Stimulated activated CD8-positive, alpha-beta memory T cell treated with anti-CD3 and anti-CD28 coated beads, Interleukin-7, amount 100 ng/mL, for 1 hour (primary cell): ENCODE data around the gene CD68.
"Not testable (repeated sequence)": the region's sequence is repeated elsewhere in the genome, so short reads cannot be mapped to it uniquely, and the experiment has no call there.

ENCODE experiments used
- DNase-seq, 2 donors: peaks; one replicate each; pipeline ENCODE4 v3.0.0-alpha.2; 2020; ENCODE audit warnings: low read depth in 2 of 2

The CD68 gene

GRCh38 chr17:7613769-7614424 lies 34.5 kb downstream of the CD68 start:
- DNase-seq = no peak

DNA sequence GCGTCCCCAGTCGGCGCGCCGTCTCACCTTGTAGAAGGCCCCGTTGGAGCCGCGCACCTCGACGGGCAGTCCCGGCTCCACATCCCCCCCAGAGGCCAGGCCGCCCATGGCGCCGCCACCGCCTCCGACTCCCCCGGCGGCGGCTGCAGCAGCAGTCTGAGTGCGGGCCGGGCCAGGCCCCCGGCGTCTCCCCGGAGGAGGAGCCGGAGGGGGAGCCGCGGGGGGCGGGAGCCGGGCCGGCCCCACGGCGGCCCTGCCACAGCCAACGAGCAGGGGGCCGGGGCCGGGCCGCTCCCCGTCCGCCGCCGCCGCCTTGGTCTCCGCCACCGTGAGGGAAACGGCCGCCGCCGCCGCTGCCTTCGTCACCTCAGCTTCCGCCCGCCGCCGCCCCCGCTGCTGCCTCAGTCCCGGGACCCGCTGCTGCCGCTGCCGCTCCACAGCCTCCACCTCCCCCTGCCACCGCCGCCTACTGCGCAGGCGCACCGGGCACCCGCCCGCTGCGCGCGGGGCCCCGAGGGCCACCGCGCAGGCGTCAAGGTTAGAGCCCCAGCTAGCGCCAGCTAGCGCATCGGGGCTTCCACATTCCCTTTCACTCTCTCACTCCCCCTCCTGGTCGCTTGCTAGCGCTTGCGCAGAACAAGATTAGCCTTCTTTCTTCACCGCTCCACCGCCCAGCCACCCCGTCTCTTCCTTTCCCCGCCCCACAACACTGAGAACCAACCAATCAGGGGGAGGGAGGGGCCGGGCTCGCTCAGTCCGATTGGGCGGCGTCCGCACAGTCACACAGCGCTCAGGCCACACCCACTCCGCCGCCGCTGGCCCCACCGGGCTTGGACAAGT lies 35.2 kb downstream of the CD68 start, which contains the start of gene FXR2:
TSS of gene FXR2 (minus strand) at position 473 of the 840 bp plus-strand sequence. CDS start at position 108, 365 bp downstream.
- peak; percentile 94 to 97 for DNase-seq

GRCh38 chr17:7615265-7615747 lies 35.9 kb downstream of the CD68 start:
- no peak for DNase-seq

DNA sequence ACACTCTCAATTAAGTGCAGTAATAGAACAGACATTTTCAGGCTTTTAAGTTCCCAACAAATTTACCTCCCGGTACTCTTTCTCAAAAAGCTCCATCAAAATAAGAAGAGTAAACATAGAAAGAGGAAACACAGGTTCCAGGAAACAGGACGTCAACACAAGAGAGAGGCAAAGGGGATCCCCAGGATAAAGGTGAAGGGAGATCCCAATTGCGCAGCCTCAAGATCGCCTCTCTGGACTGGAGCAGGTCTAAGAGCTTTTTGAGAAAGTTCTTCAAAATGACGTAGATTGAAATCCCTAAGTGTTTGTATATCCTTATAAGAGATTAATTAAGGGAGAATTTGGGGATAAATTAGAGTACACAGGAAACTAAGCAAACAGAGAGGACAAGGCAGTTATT lies 39.2 kb downstream of the CD68 start:
- no peak for DNase-seq

- DNase-seq = no peak
Measured at GRCh38 chr17:7620835-7621234, 41.4 kb downstream of the CD68 start.

- no peak for DNase-seq
Measured at GRCh38 chr17:7623661-7624060, 44.2 kb downstream of the CD68 start.

- not testable (repeated sequence) for DNase-seq
Measured at GRCh38 chr17:7625749-7626148, 46.3 kb downstream of the CD68 start.

GRCh38 chr17:7626307-7626706 lies 46.9 kb downstream of the CD68 start:
- DNase-seq = no peak

DNA sequence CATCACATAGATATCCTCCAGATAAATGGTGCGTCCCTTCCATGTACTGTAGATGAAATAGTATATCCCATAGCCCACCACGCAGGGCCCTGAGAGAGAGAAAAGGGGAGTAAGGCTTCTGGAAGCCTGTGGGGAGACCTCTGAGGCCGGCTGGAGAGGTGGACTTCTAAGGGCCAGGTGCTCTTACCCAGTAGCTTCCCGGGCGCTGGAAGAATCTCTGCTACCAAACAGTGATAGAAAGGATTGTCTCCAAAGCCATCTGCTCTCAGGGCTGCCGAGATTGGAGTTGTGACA lies 47.5 kb downstream of the CD68 start:
- DNase-seq = no peak

DNA sequence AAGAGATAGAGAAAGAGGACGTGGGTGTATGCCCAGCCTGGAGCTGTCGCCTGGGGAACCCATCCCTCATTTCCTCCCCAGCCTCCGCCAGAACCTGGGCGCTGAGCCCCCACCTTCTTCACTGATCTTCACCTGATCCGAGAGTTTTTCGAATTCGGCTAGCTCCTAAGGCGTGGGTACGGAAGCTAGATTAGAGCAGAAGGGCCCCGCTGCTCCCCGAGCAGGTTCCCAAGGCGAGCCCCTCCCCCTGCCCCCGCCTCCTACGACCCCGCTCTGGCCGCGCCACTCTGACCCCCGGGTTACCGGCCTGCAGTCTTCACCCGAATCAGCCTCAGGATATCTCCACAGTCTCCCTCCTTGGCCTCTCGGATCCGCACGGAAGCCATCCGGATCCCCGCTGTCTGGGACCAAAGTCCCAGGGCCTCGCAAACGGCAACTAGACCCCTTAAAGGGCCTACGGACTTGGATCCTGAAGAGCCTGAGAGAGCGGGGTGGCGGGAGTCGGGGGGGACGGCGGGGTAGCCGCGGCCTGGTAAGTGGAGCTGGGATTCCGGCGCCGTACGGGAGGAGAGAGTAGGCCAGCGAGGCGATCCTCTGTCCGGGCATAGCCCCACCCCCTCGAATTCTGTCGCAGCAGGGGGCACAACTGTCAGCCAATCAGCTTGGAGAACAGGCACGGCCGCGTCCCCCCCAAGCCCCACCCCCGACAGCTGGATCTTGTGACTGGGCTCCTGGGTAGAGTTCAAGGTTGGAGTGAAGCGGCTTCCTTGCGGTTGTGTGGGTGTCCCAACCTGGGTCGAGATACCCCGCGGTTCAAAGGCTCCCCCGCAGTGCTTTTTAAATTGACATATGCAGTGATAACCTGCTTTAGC lies 48.0 kb downstream of the CD68 start, which contains the start of gene SAT2:
TSS of gene SAT2 (minus strand) at position 572 of the 872 bp plus-strand sequence. CDS start at position 386, 186 bp downstream.
- peak; percentile 70 for DNase-seq

- DNase-seq = no peak
Measured at GRCh38 chr17:7629939-7630571, 50.6 kb downstream of the CD68 start, which contains the start of gene SHBG. Gene SHBG, plus strand, starts transcription at chr17:7630135. Its CDS starts 38 bp downstream, at chr17:7630173.
